HG03103 (cell line): ENCODE measurements around the gene SH3TC2.
"Not testable (repeated sequence)": the region's sequence is repeated elsewhere in the genome, so short reads cannot be mapped to it uniquely, and the experiment has no call there.

ENCODE experiments used
- ATAC-seq: cut with Tn5 transposase; IDR thresholded peaks from one replicate; pipeline ENCODE4 v1.9.1; 2021; ENCODE audit warnings: low read depth; ENCODE audit not compliant: unreplicated experiment

Gene SH3TC2

GRCh38 chr5:149063017-149063687, at the start of gene SH3TC2:
Gene SH3TC2 (minus strand): TSS chr5:149063062. CDS start chr5:149063022, 40 bp downstream.
- ATAC-seq = no peak

- no peak for ATAC-seq
These were observed 47.5 kb upstream of the SH3TC2 start for GRCh38 chr5:149110406-149110805.

- ATAC-seq = no peak
These were observed 45.9 kb upstream of the SH3TC2 start for GRCh38 chr5:149108651-149109280.

GRCh38 chr5:149100331-149100730, 37.5 kb upstream of the SH3TC2 start:
- no peak for ATAC-seq

GRCh38 chr5:149099920-149100319, 37.1 kb upstream of the SH3TC2 start:
- no peak for ATAC-seq

GRCh38 chr5:149094996-149095395, 32.1 kb upstream of the SH3TC2 start:
- ATAC-seq = no peak

GRCh38 chr5:149093625-149094024, 30.8 kb upstream of the SH3TC2 start:
- ATAC-seq = no peak

GRCh38 chr5:149089796-149090195, 26.9 kb upstream of the SH3TC2 start:
- ATAC-seq = no peak

- no peak for ATAC-seq
These were observed 25.8 kb upstream of the SH3TC2 start for GRCh38 chr5:149088686-149089085.

GRCh38 chr5:149083846-149084245, 21.0 kb upstream of the SH3TC2 start:
- no peak for ATAC-seq

- no peak for ATAC-seq
These were observed 19.4 kb upstream of the SH3TC2 start for GRCh38 chr5:149082271-149082670.

GRCh38 chr5:149080294-149080693, 17.4 kb upstream of the SH3TC2 start:
- no peak for ATAC-seq

GRCh38 chr5:149079883-149080282, 17.0 kb upstream of the SH3TC2 start:
- no peak for ATAC-seq

- not testable (repeated sequence) for ATAC-seq
These were observed 11.2 kb upstream of the SH3TC2 start for GRCh38 chr5:149074071-149074470.

GRCh38 chr5:149073213-149073612, 10.4 kb upstream of the SH3TC2 start:
- no peak for ATAC-seq

- no peak for ATAC-seq
These were observed 9.9 kb upstream of the SH3TC2 start for GRCh38 chr5:149072791-149073190.

GRCh38 chr5:149072376-149072775, 9.5 kb upstream of the SH3TC2 start:
- no peak for ATAC-seq

GRCh38 chr5:149071756-149072155, 8.9 kb upstream of the SH3TC2 start:
- no peak for ATAC-seq

GRCh38 chr5:149071216-149071615, 8.4 kb upstream of the SH3TC2 start:
- no peak for ATAC-seq

- no peak for ATAC-seq
These were observed 6.8 kb upstream of the SH3TC2 start for GRCh38 chr5:149069711-149070110.

GRCh38 chr5:149063896-149064478, 1.1 kb upstream of the SH3TC2 start:
- no peak for ATAC-seq
